SH-SY5Y (cell line): ENCODE data around the gene BDKRB2.

ENCODE experiments used
- GATA2 ChIP-seq: IDR thresholded peaks from 2 replicates; pipeline ENCODE4 v1.6.1; 2011; ENCODE audit warnings: mild to moderate bottlenecking, low read depth, low read length
- GATA3 ChIP-seq: IDR thresholded peaks from 2 replicates; pipeline ENCODE4 v1.6.1; 2011; ENCODE audit warnings: low read depth, mild to moderate bottlenecking, low read length, moderate library complexity

DNA sequence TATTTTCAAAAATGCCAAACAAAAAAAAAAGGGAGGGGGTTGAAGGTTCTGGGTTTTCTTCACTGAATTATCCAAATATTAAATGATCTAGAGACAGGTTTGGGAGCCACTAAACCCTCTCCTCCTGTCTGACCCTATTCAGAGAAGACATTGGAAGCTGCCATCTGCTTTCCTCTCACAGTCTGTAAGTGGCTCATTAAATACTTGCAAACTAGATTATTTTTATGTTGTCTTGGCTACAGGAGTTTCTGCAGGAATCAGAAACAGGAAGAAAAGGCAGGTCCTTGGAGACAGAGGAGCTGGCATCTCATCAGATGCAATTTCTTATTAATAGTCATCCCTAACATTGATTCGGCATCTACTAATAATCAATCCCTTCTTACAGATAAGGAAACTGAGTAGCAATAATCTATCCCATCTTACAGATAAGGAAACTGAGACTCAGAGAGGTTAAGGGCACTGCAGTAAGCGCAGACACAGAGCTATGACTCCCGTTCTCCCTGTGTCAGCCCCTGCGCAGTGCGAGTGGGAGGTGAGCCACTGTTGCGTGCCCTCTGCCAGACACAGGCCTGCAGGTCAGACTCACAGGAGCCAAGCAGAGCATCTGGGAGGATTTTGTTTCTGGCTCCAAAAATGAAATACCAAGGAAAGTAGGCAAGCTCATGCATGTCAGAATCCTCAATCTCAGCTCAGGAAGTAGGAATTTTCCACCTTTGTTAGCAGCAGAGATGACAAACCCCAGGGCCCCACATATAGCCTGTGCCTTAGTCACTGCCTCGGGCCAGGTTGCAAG lies 11.0 kb downstream of the BDKRB2 start:
- TF ChIP-seq GATA2 (no peak), GATA3 (no peak)
